HL-60/S4 (cell line): Measurements from ENCODE around the gene CIAO2B.
"Not testable (repeated sequence)": the region's sequence is repeated elsewhere in the genome, so short reads cannot be mapped to it uniquely, and the experiment has no call there.

Experiments
- in situ Hi-C: fragments of 300-500 bp; cut with MboI; formaldehyde crosslinking; loops from 2 replicates; pipeline ENCODE4 v1.14.3; 2022; ENCODE audit warnings: low sequenced_read_pairs

CIAO2B gene

DNA sequence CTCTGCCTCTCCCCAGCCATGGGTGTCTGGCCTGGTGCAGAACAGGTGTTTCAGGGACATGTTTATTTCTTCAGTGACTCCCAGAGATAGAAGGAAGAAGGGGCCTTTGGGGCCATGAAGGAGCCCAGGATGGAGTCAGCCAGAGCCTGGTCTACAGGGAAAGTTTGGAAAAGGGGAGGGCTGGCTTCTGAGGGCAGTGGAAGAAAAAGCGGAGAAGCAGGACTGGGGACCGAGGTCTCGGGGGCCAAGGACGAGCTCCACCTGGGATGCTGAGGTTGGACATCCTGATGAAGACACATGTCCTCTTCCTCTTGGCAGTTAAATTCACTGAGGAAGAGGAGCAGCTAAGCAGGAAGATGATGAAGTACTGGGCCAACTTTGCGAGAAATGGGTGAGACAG is 8.8 kb upstream of the CIAO2B start:
- in situ Hi-C loops: no loop called here

GRCh38 chr16:66940236-66940635 is 6.0 kb upstream of the CIAO2B start:
- in situ Hi-C loops: no loop called here

GRCh38 chr16:66939366-66939765 is 5.2 kb upstream of the CIAO2B start:
- in situ Hi-C loops: no loop called here

DNA sequence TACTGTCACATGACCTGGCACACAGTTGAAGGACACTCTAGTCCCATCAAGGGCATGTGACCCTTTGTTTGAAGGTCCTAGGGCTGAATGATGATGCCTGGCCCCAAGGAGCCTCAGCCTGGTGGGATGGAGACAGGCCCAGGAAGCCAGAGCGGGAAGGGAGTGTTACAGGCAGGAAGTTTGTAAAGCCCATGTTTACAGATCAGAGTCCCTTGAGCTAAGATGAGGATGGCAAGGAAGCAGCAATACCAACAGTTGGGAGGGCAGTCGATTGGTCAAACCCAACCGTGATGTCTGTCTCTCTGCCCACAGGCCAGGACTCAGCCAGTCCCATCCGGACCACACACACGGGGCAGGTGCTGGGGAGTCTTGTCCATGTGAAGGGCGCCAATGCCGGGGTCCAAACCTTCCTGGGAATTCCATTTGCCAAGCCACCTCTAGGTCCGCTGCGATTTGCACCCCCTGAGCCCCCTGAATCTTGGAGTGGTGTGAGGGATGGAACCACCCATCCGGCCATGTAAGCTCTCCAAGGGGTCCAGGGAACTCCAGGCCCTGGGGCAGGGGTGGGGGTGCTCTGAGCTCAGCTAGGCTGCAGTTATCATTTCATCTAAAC is 3.6 kb upstream of the CIAO2B start:
- in situ Hi-C loops: no loop called here

DNA sequence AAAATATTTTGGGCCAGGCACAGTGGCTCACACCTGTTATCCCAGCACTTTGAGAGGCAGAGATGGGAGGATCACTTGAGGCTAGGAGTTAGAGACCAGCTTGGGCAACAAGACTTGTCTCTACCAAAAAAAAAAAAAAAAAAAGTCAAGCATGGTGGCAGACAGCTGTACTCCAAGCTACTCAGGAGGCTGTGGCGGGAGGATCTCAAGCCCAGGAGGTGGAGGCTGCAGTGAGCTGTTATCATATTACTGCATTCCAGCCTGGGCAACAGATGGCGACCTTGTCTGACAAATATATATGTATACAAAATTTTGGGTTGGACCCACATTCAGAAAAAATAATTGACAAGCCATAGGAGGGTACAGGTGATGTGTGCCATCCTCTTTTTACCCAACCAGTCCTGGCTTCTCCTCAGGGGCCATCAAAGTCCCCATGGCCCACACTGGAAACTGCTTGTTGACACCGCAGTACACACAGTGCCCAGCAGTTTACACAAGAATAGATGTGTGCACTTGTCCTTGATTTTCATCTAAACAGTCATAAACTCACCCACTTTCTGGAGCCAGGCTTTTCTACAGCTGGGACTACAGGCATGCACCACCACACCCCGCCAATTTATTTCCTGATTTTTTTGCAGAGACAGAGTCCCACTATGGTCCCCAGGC is 2.8 kb upstream of the CIAO2B start:
- in situ Hi-C loops: no loop called here

DNA sequence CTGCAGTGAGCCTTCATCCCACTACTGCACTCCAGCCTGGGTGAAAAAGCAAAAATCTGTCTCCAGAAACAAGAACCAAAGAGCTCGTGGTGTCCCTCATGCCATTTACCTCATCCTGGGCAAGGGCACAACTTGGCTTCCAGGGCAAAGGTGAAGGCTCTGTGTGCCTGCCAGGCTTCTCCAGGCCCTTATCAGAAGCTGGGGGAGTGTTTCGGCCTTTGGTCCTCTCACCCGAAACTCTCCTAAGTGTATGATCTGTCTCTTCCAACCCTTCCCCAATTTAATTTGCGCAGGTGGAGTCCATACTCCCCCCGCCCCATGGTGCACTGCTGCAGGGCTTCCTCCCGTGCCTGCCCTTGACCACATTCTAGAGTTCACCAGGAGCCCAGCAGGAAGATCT is 2.3 kb upstream of the CIAO2B start:
- in situ Hi-C loops: no loop called here

- in situ Hi-C loops: no loop called here
Observed at GRCh38 chr16:66935314-66936011, 1.3 kb upstream of the CIAO2B start, which contains the start of gene CES2. Gene CES2 (plus strand): TSS chr16:66935516. CDS start chr16:66935636, 120 bp downstream.

DNA sequence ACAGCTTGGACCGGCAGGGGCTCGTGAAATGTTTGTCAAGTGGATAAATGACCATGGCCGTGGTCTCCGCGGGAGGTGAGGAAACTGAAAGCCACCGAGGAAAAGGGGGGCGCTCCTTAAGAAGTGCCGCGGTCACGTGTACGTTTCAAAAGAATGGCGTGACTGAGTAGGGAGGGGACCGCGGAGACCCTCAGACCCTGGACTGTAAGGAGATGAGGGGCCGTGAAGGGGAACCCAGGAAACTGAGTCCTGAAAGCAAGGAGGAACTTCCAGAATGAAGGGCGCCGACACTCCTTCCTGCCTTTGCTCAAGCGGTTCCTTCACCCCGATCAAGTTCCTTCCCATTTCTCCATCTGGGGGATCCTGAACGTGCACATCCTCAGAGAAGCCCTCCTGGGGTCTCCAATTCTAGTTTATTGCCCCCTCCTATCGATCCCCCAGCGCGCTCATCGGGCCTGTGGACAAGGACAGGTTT is 674 bp upstream of the CIAO2B start:
- in situ Hi-C loops: not testable (repeated sequence)

DNA sequence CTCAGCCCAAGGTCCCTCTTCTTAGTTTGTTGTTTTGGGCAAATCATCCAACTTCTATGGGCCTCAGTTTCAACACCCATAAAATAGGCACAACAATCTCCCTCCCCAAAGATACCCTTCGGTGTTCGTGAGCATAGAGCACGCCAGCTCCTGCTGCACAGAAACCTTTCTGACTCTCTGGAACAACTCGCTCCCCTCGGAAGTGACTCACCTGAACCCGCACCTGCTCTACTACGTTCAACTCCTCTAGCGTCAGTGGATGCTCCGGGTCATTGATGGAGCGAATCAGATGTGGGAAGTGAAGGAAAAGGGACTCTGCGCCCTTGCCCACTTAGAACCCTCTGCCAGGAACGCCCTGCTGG is 445 bp downstream of the CIAO2B start:
- in situ Hi-C loops: no loop called here

DNA sequence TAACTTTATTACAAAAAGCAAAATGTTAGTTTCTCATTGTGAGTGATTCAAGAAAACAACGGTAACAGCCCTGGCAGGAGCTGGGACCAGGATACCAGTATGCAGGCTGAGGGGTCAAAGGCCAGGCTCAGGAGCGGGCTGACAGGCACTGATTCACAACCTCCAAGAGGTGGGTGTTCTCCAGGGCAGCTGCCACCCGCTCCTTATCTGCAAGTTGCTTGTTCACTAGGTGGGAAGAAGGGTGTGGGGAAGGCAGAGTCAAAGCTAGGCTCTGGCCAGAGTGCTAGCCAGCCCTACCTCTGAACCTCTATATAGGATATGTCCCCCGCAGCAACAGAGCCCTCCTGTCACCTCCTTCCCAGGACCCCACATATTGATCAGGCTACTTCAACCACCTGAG is 2.1 kb downstream of the CIAO2B start:
- in situ Hi-C loops: no loop called here

GRCh38 chr16:66931665-66932064 is 2.5 kb downstream of the CIAO2B start:
- in situ Hi-C loops: no loop called here

GRCh38 chr16:66930189-66930588 is 4.0 kb downstream of the CIAO2B start:
- in situ Hi-C loops: no loop called here

- in situ Hi-C loops: no loop called here
Observed at GRCh38 chr16:66928702-66929388, 5.4 kb downstream of the CIAO2B start.

DNA sequence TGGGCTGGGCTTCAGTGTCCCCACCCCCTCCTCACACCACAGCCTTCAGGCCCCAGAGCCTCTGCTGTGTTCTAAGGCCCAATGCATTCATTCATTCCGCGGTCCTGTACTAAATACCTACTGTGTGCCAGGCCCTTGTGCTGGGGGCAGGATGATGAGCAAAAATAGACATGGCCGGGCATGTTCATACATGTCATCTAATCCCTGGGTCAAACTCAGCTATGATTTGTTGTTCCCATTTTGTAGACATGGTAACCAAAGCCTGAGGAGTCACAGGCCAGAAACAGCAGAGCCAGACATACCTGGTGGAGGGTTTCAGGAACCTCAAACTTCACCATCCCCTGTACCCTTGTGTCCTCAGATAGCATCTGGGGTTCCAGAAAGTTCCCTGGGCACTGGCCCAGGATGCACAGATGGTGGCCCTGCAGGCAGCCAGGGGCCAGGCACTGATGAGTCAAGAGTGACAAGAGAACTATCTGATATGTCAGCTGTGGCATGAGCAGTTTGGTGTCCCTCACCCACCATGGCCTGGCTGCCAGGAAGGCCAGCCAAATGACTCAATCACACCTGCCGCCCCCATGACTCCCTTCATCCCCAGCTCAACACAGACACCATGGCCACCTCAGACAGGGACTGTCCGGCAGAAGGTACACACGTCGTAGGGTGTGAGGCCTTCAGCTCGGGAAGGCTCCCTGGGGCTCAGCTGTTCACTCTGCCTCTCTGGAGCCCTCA is 6.1 kb downstream of the CIAO2B start:
- in situ Hi-C loops: no loop called here

- in situ Hi-C loops: no loop called here
Observed at GRCh38 chr16:66926961-66927436, 7.2 kb downstream of the CIAO2B start.

DNA sequence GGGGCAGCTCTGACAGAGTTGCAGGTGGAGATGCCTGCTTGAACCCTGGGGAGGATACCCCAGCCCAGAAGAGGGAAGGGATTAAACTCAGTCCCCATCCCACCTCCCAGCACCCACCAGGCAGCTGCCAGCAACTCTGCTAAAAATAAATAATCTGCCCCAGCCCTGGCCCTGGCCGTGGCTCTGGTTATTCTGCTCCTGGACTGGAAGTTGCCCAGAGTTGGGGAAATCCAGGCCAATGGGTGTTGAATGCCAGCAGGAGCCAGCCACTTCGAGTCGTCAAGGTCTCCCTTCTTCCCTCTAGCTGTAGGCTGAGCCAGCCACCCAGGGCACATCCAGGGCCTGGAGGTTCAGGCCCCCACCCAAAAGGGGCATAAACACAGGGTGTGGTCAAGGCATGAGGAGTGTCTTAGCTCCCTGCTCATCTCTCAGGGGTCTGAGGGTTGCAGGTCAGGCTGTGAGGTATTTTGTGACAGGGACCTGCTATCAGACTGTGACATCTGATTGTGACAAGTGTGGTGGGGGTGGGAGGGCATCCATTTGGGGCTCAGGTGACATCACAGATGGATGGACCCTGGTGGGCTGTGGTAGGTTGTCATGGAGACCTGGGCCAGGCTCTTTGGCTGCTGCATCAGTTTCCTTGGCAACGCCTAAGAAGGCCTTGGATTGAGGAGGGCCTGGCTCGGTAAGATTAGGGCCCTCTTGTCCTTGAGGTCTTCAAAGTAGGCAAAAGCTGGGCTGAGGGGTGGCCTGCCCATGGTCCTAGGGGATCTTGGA is 7.8 kb downstream of the CIAO2B start:
- in situ Hi-C loops: no loop called here

DNA sequence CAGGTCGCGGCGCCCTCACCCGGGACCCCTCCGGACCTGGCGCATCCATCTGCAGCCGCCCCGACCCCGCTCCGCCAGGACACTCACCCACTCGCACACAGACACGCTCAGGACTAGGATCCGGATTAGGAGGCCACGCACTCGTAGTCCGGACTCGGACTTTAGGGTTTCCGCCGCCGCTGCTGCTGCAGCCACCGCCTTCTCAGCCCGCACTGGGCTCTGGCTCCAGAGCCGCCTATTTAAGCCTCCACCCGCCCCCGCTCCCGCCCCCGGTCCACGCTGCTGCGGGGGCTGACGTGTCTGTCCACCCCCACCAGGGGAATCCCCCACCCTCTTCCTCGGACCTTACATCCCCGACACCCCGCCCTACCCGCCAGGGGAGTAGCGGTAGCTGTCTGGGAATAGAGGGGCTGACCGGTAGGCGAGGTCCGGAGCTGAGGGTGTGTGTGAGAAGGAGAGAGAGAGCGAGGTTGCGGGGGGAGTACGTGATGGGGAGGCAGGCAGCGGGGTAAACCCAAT is 8.8 kb downstream of the CIAO2B start, which contains the start of gene RRAD:
Gene RRAD (minus strand): TSS at position 214 of the 519 bp plus-strand sequence. CDS start 356 bp downstream, outside the sequence.
- in situ Hi-C loops: no loop called here

DNA sequence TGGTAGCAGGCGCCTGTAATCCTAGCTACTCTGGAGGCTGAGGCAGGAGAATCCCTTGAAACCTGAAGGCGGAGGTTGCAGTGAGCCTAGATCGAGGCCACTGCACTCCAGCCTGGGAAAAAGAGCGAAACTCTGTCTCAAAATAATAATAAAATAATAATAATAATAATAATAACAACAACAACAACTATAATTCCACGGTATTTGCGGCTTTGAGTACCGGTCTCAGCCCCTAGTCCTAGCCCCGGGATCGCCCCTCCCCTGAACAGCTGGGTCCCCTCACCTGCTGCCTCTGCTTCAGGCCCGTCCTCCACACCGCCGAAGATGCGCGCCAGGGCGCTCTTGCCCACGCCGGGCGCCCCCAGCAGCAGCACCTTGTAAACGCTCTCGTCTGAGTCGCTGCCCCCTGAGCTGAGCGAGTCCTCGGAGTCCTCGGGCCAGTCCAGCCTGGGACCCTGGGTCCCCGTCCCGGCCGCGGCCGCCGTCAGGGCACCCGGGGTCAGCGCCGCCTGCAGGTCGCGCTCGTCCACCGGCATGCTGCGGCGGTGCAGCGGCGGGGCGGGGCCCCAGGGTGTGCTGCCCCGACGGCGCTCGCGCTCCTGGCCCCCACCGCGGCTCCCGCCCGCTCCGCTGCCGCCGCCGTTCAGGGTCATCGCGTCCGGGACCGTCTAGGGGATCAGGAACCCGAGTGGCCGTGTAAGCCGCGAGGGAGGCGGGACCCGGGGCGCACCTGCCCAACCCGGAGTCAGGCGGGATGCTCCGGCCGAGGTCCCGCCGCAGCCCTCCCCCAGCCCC is 9.5 kb downstream of the CIAO2B start:
- in situ Hi-C loops: no loop called here

DNA sequence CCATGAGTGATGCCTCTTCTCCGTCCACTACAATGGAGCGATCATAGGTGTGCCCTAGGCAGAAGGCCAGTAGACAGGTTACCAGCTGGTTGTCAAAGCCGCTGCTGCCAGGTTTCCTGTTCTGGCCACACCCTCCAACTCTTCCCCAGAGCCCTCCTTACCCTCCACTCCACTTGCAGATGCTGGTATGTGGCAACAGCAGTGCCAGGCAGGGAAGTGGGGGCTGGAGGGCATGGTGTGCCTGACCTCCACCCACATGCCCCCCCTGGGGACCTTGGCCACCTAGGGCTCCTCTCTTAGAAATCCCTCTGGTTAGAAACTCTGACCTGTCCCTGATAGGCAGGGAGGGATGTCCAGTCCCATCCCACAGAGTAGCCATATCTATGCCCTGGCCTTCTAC is 10.3 kb downstream of the CIAO2B start:
- in situ Hi-C loops: no loop called here
